ENCODE measurements around the gene MPP2.
"Not testable (repeated sequence)": the region's sequence is repeated elsewhere in the genome, so short reads cannot be mapped to it uniquely, and the experiment has no call there.

GRCh38 chr17:43927929-43928328 lies 20.6 kb upstream of the MPP2 start:
- not testable (repeated sequence) for TF ChIP-seq POLR2A, CTCF, POLR2AphosphoS5, EP300 (IDR thresholded peaks at IDR 0.05)
